CD4-positive, alpha-beta T cell treated with Interleukin-17A for 1 hour (primary cell): ENCODE data around the gene SLC28A2.
"Not testable (repeated sequence)": the region's sequence is repeated elsewhere in the genome, so short reads cannot be mapped to it uniquely, and the experiment has no call there.

Experiments used
- DNase-seq: peaks from one replicate; pipeline ENCODE4 v3.0.0-alpha.2; 2020

SLC28A2 gene

GRCh38 chr15:45251888-45252287, at the start of gene SLC28A2:
Gene SLC28A2 (plus strand): TSS chr15:45252234. CDS start chr15:45253216, 982 bp downstream.
- DNase-seq: no peak

- no peak for DNase-seq
These were observed 48.9 kb upstream of the SLC28A2 start for GRCh38 chr15:45203182-45203581.

GRCh38 chr15:45205192-45205591, 46.8 kb upstream of the SLC28A2 start:
- DNase-seq: peak; percentile 71

- no peak for DNase-seq
These were observed 39.5 kb upstream of the SLC28A2 start for GRCh38 chr15:45212493-45212892.

GRCh38 chr15:45221053-45221599, 30.9 kb upstream of the SLC28A2 start:
- DNase-seq: no peak

- DNase-seq: no peak
These were observed 30.1 kb upstream of the SLC28A2 start for GRCh38 chr15:45221967-45222366.

- no peak for DNase-seq
These were observed 27.3 kb upstream of the SLC28A2 start for GRCh38 chr15:45224621-45225217.

GRCh38 chr15:45225506-45226273, 26.3 kb upstream of the SLC28A2 start:
- no peak for DNase-seq

GRCh38 chr15:45228931-45229330, 23.1 kb upstream of the SLC28A2 start:
- no peak for DNase-seq

- no peak for DNase-seq
These were observed 21.6 kb upstream of the SLC28A2 start for GRCh38 chr15:45230245-45230965.

GRCh38 chr15:45231132-45231531, 20.9 kb upstream of the SLC28A2 start:
- DNase-seq: no peak

GRCh38 chr15:45231864-45232562, 20.0 kb upstream of the SLC28A2 start:
- DNase-seq: no peak

- DNase-seq: no peak
These were observed 17.3 kb upstream of the SLC28A2 start for GRCh38 chr15:45234562-45235235.

- not testable (repeated sequence) for DNase-seq
These were observed 15.2 kb upstream of the SLC28A2 start for GRCh38 chr15:45236806-45237205.

GRCh38 chr15:45242289-45242688, 9.7 kb upstream of the SLC28A2 start:
- peak; percentile 3 for DNase-seq

- DNase-seq: no peak
These were observed 2.8 kb upstream of the SLC28A2 start for GRCh38 chr15:45249125-45249780.

GRCh38 chr15:45253330-45253729, 1.3 kb downstream of the SLC28A2 start:
- no peak for DNase-seq

- DNase-seq: no peak
These were observed 2.4 kb downstream of the SLC28A2 start for GRCh38 chr15:45254405-45254804.

GRCh38 chr15:45254824-45255223, 2.8 kb downstream of the SLC28A2 start:
- DNase-seq: not testable (repeated sequence)

- no peak for DNase-seq
These were observed 7.8 kb downstream of the SLC28A2 start for GRCh38 chr15:45259796-45260195.

- DNase-seq: no peak
These were observed 10.9 kb downstream of the SLC28A2 start for GRCh38 chr15:45262906-45263461.
